BE2C (cell line): ENCODE measurements around the gene BBS1.
"Not testable (repeated sequence)": the region's sequence is repeated elsewhere in the genome, so short reads cannot be mapped to it uniquely, and the experiment has no call there.

ENCODE experiments used
- DNase-seq: peaks from one replicate; pipeline ENCODE4 v3.0.0-alpha.2; 2020
- H3K27me3 ChIP-seq: fragments of 250-450 bp; sonication (Bioruptor Pico); 2 replicates; pipeline ENCODE4 v1.5.1; 2020; ENCODE audit warnings: mild to moderate bottlenecking
- H3K36me3 ChIP-seq: fragments of 250-450 bp; sonication (Bioruptor Pico); 2 replicates; pipeline ENCODE4 v1.5.1; 2020; ENCODE audit warnings: mild to moderate bottlenecking
- H3K4me1 ChIP-seq: fragments of 250-450 bp; sonication (Bioruptor Pico); 2 replicates; pipeline ENCODE4 v1.5.1; 2020
- H3K4me3 ChIP-seq: 2 replicates; pipeline ENCODE4 v1.5.1; 2011; ENCODE audit warnings: low read depth, low read length
- H3K9me3 ChIP-seq: fragments of 250-450 bp; sonication (Bioruptor Pico); 2 replicates; pipeline ENCODE4 v1.5.1; 2020
- TF ChIP-seq, protein P1 (sequence below): IDR thresholded peaks from 2 replicates; pipeline ENCODE4 v1.5.1; 2012; ENCODE audit warnings: mild to moderate bottlenecking, low read depth, low read length

The BBS1 gene

DNA sequence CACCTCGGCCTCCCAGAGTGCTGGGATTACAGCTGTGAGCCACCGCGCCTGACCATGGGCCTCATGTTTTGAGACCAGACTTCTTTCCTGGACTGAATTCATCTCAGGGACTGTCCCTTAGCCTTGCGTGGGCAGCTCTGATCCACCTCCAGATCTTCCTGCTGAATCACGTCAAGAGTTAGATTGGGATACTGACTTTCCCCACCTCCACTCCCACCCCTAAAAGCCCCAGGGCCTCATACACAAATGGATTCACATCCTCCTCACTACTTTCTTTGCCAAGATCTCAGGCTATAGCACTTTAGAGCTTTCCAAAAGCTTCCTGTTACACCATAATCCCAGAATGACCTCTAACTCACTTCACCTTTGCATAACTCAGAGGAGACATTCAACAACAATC, 70.4 kb downstream of the BBS1 start:
- no peaks in the 10 kb centered on the region for H3K9me3 ChIP-seq
- H3K36me3 ChIP-seq: no peaks in the 10 kb centered on the region
- TF ChIP-seq, protein P1, sequence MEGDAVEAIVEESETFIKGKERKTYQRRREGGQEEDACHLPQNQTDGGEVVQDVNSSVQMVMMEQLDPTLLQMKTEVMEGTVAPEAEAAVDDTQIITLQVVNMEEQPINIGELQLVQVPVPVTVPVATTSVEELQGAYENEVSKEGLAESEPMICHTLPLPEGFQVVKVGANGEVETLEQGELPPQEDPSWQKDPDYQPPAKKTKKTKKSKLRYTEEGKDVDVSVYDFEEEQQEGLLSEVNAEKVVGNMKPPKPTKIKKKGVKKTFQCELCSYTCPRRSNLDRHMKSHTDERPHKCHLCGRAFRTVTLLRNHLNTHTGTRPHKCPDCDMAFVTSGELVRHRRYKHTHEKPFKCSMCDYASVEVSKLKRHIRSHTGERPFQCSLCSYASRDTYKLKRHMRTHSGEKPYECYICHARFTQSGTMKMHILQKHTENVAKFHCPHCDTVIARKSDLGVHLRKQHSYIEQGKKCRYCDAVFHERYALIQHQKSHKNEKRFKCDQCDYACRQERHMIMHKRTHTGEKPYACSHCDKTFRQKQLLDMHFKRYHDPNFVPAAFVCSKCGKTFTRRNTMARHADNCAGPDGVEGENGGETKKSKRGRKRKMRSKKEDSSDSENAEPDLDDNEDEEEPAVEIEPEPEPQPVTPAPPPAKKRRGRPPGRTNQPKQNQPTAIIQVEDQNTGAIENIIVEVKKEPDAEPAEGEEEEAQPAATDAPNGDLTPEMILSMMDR: no peak
- H3K4me3 ChIP-seq: no peak overlapping the region
- no peak for DNase-seq
- no peaks in the 10 kb centered on the region for H3K27me3 ChIP-seq
- H3K4me1 ChIP-seq: no peaks in the 10 kb centered on the region

DNA sequence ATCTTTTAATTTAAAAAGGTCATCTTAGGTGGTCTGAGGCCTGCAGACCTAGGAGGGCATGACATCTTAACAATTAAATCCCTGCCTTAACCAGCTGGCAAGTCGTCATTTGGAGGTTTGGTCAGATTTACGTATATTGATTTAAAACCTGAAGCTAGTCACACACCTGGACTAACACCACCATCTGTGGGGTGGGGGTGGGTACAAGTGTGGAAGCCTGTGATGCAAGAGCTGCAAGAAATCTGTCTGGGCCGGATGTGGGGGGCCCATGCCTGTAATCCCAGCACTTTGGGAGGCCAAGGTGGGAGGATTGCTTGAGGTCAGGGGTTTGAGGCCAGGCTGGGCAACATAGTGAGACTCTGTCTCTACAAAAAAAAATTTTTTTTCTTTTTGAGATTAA, 70.8 kb downstream of the BBS1 start:
- no peaks in the 10 kb centered on the region for H3K36me3 ChIP-seq
- no peaks in the 10 kb centered on the region for H3K27me3 ChIP-seq
- no peak overlapping the region for H3K4me3 ChIP-seq
- TF ChIP-seq, protein P1: no peak
- H3K9me3 ChIP-seq: no peaks in the 10 kb centered on the region
- no peaks in the 10 kb centered on the region for H3K4me1 ChIP-seq
- no peak for DNase-seq

DNA sequence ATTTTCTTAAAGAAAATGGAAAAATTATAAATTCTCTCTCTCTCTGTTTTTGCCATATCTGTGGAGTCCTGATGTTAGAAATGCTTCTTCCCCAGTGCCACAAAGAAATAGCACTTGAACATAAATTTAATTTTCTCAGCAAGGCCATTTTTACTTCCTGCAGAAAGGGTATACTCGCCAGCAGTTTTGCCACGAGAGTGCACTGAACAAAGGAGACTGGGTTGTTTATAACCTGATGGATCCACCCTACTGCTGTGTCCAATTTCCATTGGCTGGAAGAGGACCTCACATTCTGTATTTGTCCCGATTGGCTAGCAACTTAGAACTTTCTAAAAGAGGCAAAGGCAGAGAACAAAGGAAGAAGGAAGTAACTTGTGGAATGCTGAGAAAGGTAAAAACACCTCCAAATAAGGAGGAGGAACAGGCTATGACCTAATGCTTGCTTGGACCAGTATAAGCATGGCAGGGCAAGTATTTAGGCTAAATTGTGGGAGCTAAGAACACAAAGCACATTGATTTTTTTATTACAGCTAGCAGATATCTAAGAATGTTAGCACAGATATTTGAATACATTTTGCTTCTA, 72.2 kb downstream of the BBS1 start:
- not testable (repeated sequence) for H3K4me1 ChIP-seq, H3K9me3 ChIP-seq, H3K27me3 ChIP-seq, DNase-seq, H3K36me3 ChIP-seq, H3K4me3 ChIP-seq
